Sciatic nerve (tissue), 1 donor: Measurements from ENCODE around the gene UBTD1. TPM values are rescaled to one million over a fixed set of nuclear protein-coding genes. Genes with fewer than 3 reads are reported as not detected.

Experiments
- total RNA-seq: library from RNA; stranded (reverse); fragmentation: NEBNext Ultra II Directional; extraction: Animal tissue kit (Norgen Biotek cat#: 25700); gene quantifications from one replicate; pipeline ENCODE4 v1.2.1, GENCODE V29; 2021
- donor health status: DM: no; HTN: no; CAD: no.

The UBTD1 gene
- total RNA-seq, 1 donor from 2014 or later: 8.1 TPM

Other genes starting within 250 kb of the UBTD1 start
- 138 TPM for gene ARHGAP19, start 206.3 kb upstream of the UBTD1 start, total RNA-seq
- 4.1 TPM for gene FRAT1, start 179.7 kb upstream of the UBTD1 start, total RNA-seq
- 8.0 TPM for gene FRAT2, start 164.2 kb upstream of the UBTD1 start, total RNA-seq
- 19.6 TPM for gene RRP12, start 97.6 kb upstream of the UBTD1 start, total RNA-seq
- gene PGAM1, start 72.7 kb upstream of the UBTD1 start, total RNA-seq: 117 TPM
- 37.0 TPM for gene EXOSC1, start 52.9 kb upstream of the UBTD1 start, total RNA-seq
- 32.1 TPM for gene ZDHHC16, start 52.7 kb upstream of the UBTD1 start, total RNA-seq
- gene MMS19, start 502 bp upstream of the UBTD1 start, total RNA-seq: 65.9 TPM
- not detected for gene ANKRD2, start 73.9 kb downstream of the UBTD1 start, total RNA-seq
- gene HOGA1, start 85.5 kb downstream of the UBTD1 start, total RNA-seq: 4.1 TPM
- gene C10orf62, start 90.8 kb downstream of the UBTD1 start, total RNA-seq: not detected
- 9.9 TPM for gene MORN4, start 134.6 kb downstream of the UBTD1 start, total RNA-seq
- 16.1 TPM for gene PI4K2A, start 141.7 kb downstream of the UBTD1 start, total RNA-seq
- 41.8 TPM for gene AVPI1, start 188.3 kb downstream of the UBTD1 start, total RNA-seq
- 59.5 TPM for gene MARVELD1, start 214.8 kb downstream of the UBTD1 start, total RNA-seq
- gene ZFYVE27, start 238.2 kb downstream of the UBTD1 start, total RNA-seq: 32.9 TPM